Stimulated activated CD8-positive, alpha-beta memory T cell treated with anti-CD3 and anti-CD28 coated beads, Interleukin-4, amount 100 ng/mL, for 4 hours (primary cell): ENCODE data around the gene LYST.
"Not testable (repeated sequence)": the region's sequence is repeated elsewhere in the genome, so short reads cannot be mapped to it uniquely, and the experiment has no call there.

Experiments
- DNase-seq, 2 donors: peaks; one replicate each; pipeline ENCODE4 v3.0.0-alpha.2; 2020; ENCODE audit warnings: low read depth in 2 of 2, low spot score in 1 of 2

LYST gene

GRCh38 chr1:235767795-235768194, 98.9 kb downstream of the LYST start:
- DNase-seq: no peak

- no peak for DNase-seq
Observed at GRCh38 chr1:235766794-235767285, 99.9 kb downstream of the LYST start.

- no peak for DNase-seq
Observed at GRCh38 chr1:235763962-235764361, 102.7 kb downstream of the LYST start.

GRCh38 chr1:235759336-235759735, 107.4 kb downstream of the LYST start:
- no peak for DNase-seq

GRCh38 chr1:235758931-235759330, 107.8 kb downstream of the LYST start:
- DNase-seq: no peak

- no peak for DNase-seq
Observed at GRCh38 chr1:235757587-235758096, 109.1 kb downstream of the LYST start.

- DNase-seq: not testable (repeated sequence)
Observed at GRCh38 chr1:235754186-235754585, 112.5 kb downstream of the LYST start.

GRCh38 chr1:235749755-235750300, 116.9 kb downstream of the LYST start:
- no peak for DNase-seq

GRCh38 chr1:235748747-235749146, 118.0 kb downstream of the LYST start:
- no peak for DNase-seq

- no peak for DNase-seq
Observed at GRCh38 chr1:235746245-235746644, 120.5 kb downstream of the LYST start.

- no peak for DNase-seq
Observed at GRCh38 chr1:235745503-235746136, 121.1 kb downstream of the LYST start.

GRCh38 chr1:235742914-235743599, 123.6 kb downstream of the LYST start:
- no peak for DNase-seq

- DNase-seq: no peak
Observed at GRCh38 chr1:235741294-235741693, 125.4 kb downstream of the LYST start.

GRCh38 chr1:235739631-235740030, 127.1 kb downstream of the LYST start:
- no peak for DNase-seq

- DNase-seq: no peak
Observed at GRCh38 chr1:235739124-235739523, 127.6 kb downstream of the LYST start.

GRCh38 chr1:235737751-235738150, 129.0 kb downstream of the LYST start:
- no peak for DNase-seq

- DNase-seq: no peak
Observed at GRCh38 chr1:235736263-235736662, 130.4 kb downstream of the LYST start.

GRCh38 chr1:235735621-235736020, 131.1 kb downstream of the LYST start:
- no peak for DNase-seq

- no peak for DNase-seq
Observed at GRCh38 chr1:235734335-235734734, 132.4 kb downstream of the LYST start.

GRCh38 chr1:235730007-235730406, 136.7 kb downstream of the LYST start:
- DNase-seq: no peak

- DNase-seq: no peak
Observed at GRCh38 chr1:235726557-235726956, 140.1 kb downstream of the LYST start.

GRCh38 chr1:235725434-235725833, 141.3 kb downstream of the LYST start:
- no peak for DNase-seq
